HUDEP-2 (cell line): ENCODE results near the gene RPS6KA5.
"Not testable (repeated sequence)": the region's sequence is repeated elsewhere in the genome, so short reads cannot be mapped to it uniquely, and the experiment has no call there.

Experiments used
- DNase-seq, 76 experiments: peaks; one replicate each; lab custom pipeline; 2025; ENCODE audit not compliant: unreplicated experiment in 76 of 76; lab: John Stamatoyannopoulos, UW

Gene RPS6KA5

GRCh38 chr14:90844321-90844720 lies 216.1 kb downstream of the RPS6KA5 start:
- no peak for DNase-seq

DNA sequence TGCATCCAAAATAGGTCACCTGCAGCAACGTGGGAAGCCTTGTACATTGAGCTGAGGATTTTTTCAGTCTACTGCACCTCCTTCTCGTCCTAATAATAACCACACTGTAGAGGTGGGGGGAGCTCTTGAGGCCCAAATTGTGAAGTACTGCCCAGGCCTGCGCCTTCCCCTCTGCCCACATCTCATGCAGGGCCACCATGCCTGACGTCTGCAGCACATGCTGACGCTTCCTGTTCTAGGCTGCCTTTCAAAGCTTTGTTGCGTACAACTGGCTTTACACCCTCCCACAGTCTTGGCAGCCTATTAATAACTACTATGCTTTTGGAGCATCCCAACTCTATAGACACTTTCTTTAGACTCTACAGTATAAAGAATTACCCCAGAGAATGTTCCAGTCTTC lies 217.7 kb downstream of the RPS6KA5 start:
- DNase-seq = no peak

DNA sequence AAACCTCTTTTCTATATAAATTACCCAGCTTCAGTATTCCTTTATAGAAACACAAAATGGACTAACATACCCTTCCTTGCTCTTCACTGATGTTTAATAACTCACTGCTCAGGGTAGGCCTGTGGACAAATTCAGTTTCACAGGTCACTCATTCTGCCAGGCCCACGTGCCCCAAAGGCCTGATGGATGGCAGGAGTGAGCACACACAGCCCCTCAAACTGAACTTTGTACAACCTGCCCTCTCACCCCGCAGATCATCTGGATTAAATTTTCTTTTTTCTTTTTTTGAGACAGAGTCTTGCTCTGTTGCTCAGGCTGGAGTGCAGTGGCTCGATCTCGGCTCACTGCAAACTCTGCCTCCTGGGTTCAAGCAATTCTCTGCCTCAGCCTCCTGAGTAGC lies 219.8 kb downstream of the RPS6KA5 start:
- not testable (repeated sequence) for DNase-seq

DNA sequence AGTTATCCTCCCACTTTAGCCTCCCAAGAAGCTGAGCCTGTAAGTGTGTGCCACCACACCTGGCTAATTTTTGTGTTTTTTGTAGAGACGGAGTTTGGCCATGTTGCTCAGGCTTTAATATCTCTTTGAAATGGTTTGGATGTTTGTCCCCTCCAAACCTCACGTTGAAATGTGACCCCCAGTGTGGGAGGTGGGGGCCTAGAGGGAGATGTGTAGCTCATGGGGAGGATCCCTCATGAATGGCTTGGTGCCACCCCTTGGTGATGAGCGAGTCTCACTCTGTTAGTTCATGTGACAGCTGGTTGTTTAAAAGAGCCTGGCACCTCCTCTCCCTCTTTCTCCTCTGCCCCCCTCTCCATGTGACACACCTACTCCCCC lies 220.6 kb downstream of the RPS6KA5 start:
- DNase-seq = no peak

- no peak for DNase-seq
These were observed 221.2 kb downstream of the RPS6KA5 start for GRCh38 chr14:90839024-90839888.

DNA sequence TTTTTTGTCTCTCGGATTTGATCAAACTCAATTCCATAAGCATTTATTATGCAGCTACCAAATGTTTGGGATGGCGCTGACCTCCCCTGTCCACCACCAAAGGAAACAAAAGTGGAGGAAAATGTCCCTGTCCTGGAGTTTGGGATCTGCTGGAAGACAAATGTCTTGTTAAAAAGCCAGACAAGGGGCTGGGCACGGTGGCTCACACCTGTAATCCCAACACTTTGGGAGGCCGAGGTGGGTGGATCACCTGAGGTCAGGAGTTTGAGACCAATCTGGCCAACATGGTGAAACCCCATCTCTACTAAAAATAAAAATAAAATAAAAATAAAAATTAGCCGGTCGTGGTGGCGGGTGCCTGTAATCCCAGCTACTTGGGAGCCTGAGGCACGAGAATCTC lies 221.9 kb downstream of the RPS6KA5 start:
- DNase-seq = not testable (repeated sequence)

DNA sequence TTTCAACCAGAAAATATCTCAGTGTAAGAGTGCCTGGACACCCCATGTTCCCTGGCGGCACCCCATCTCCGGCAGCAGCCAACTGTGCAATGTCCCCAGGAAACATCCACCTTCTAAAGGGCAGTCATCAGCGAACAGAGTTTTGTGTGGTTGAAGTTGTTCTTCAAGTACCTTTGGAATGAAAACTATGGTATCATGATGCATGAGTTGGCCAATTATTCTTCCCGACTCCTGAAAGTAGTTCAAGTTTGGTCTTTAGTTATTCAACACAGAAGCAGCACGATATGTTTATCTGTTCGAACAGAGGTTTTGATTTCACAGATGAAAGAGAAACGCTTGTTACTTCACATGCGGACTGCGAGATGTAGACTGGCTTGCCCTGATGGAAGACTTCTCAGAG lies 223.1 kb downstream of the RPS6KA5 start:
- DNase-seq = no peak

GRCh38 chr14:90836692-90837063 lies 223.8 kb downstream of the RPS6KA5 start:
- DNase-seq = no peak

DNA sequence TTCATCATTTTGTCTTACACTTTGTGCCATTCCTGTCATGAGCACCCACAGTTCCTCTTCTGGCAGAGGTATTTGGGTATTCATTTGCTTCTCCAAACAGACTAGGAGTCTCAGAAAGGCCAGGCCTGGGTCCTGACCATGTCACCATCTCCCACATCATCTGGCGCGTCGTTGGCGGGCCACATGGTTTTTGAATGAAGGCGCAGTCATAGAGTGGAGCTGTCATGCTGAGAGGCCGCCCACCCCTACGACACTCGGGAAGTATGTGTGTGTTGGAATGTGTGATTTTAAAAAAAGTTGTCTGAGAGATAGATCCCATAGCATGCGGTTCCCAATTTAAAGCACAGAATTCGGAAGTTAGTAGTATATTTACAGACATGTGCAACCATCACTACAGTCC lies 228.6 kb downstream of the RPS6KA5 start:
- DNase-seq = no peak

DNA sequence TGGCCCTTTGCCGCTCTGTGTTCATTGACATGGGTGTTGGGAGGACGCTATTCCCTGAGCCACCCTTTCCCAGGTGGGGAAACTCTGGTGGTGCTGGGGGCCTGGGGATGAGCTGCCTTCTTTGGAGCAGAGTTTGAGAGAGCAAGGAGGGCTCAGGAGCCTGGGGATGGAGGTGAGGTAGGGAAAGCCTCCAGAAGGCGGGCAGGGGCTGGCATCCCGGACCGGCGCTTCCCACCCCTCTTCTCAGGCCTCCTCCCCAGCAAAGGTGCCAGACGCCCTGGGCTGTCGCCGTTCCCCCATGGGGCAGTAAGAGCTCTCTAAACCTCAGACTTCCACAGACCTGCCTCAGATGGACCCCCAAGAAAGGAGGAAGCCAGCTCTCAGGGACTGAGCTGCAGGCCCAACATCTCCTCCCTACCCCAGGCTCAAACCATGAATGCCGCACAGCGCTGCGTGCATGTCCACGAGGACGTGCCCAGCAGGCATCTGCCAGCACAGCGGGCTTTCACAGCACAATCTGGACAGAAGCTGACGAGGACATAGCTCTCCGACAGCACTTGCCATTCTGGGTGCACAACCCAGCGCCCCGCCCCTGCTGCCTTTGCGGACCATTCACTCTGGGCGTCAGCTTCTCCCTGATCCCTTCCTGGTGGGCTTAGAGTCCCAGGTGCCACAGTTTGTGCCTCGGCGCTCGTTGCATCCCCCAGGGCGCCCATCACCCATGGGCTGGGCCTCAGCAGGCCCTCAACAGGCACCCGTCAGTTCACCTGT lies 229.3 kb downstream of the RPS6KA5 start:
- no peak for DNase-seq

DNA sequence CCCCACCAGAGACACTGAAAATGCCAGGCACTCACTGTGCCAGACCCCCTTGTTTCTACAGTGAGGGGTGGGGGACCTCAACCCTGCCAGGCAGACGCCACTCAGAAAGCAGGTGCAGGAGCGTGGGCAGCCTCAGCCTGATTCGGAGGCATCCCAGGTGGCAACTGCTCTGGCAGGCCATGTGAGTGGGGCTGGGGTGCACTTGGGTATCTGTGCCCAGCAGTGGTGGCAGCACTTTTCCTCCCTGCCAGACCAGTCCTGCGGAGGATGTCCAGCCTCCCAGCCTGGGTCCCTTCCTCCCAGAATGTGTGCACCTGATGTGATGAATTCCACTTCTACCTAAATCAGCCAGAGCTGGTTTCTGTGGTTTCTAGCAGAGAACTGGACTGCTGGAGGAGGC lies 230.8 kb downstream of the RPS6KA5 start:
- no peak for DNase-seq

DNA sequence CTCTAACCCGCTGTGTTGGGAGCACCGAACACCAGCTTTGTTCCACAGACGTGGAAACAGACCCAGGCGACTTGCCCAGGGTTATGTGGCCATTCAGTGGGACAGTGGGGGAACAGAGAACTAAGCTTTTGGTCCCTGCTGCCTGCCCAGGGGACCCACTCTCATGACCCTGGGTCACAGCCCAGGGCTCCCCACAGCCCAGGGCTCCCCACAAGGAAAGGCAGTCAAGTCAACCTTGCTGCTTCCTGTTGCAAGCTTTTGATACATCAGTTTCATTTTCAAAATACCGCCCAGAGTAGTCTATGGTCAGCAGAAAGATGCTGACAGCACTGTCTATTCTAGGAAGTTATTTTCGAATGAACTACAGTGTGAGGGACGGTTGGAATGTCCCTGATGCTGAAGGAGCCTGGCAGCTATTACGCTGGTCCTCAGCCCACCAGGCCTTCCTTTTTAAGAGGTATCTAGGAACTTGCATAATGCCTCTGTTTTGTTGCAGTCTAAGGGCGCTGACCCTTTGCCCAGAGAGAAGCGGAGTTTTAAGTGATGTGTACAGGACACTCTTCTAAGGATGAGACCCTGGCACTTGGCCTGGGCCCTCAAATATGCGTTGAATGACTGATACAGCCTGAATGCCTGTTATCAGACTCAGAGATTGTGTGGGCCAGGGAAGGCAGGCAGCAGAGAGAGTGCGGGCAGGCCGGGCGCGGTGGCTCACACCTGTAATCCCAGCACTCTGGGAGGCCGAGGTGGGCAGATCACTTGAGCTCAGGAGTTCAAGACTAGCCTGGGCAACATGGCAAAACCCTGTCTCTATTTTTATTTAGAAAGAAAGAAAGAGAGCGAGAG lies 231.6 kb downstream of the RPS6KA5 start:
- peak in 1 of 76 experiments; percentile 11 for DNase-seq

DNA sequence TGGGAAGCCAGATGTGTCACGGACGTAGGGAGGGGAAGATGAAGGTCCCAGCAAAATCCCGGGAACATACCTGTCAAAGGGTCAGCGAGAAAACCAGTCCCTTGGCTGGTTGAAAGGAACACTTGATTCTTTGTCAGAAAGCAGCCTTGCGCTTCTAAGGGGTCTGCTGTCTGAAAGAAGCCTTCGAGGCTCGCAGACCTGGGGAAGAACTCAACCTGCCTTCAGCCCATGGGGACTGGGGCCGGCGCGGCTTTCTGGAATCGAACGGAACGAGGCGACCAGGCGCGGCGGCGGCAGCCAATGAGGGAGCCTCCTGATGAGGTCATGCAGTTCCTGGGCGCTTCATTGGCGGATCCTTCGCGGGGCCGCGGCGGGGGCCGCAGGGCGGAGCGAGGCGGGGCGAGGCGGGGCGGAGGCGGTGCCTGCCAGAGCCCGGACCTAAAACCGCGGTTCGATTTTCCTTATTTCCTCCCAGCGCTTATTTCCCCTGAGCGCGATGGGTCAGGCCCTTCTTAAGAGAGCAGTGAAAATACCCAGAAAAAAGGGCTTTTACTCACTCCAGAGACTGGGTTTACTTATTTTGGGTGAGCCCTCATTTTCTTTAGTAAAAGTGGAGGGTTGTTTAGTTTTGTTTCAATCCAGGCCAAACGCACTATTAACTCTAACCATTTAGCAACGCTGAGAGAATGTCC lies 232.4 kb downstream of the RPS6KA5 start:
- DNase-seq = peak in 70 of 76 experiments; percentile 8 to 83 (median 69)

GRCh38 chr14:90823542-90823941 lies 236.9 kb downstream of the RPS6KA5 start:
- not testable (repeated sequence) for DNase-seq

- peak in 1 of 76 experiments; percentile 6 for DNase-seq
These were observed 239.5 kb downstream of the RPS6KA5 start for GRCh38 chr14:90820958-90821357.

GRCh38 chr14:90819734-90820393 lies 240.6 kb downstream of the RPS6KA5 start:
- no peak for DNase-seq

GRCh38 chr14:90818715-90819114 lies 241.7 kb downstream of the RPS6KA5 start:
- DNase-seq = no peak

- no peak for DNase-seq
These were observed 243.6 kb downstream of the RPS6KA5 start for GRCh38 chr14:90816681-90817436.
